ENCODE measurements around the gene KCTD21. TPM values are rescaled to one million over a fixed set of nuclear protein-coding genes. Genes with fewer than 3 reads are reported as not detected.

Gene KCTD21

GRCh38 chr11:78145511-78146025 lies 42.9 kb downstream of the KCTD21 start:
- H3K27me3 ChIP-seq (ENCODE audit: control insufficient read depth, insufficient read depth, low read length): no peaks in the 10 kb centered on the region
- no peak overlapping the region for H3K4me2 ChIP-seq (ENCODE audit: low read length)
- H3K4me1 ChIP-seq (ENCODE audit: control insufficient read depth, insufficient read depth, low read length): peaks cover 2% of the 10 kb centered on the region
- H3K9ac ChIP-seq (ENCODE audit: low read depth, low read length): no peak overlapping the region
- H3K36me3 ChIP-seq (ENCODE audit: insufficient read depth, low read length): no peaks in the 10 kb centered on the region
- no peaks in the 10 kb centered on the region for H3K9me3 ChIP-seq (replicated peaks; ENCODE audit: low read length)
- H3K4me3 ChIP-seq (ENCODE audit: low read length): no peak overlapping the region

GRCh38 chr11:78140392-78141077 lies 47.9 kb downstream of the KCTD21 start:
- peak overlapping the region; percentile 94 for H3K4me2 ChIP-seq (ENCODE audit: low read length)
- H3K9me3 ChIP-seq (replicated peaks; ENCODE audit: low read length): no peaks in the 10 kb centered on the region
- H3K36me3 ChIP-seq (ENCODE audit: insufficient read depth, low read length): peaks cover 5% of the 10 kb centered on the region
- H3K4me3 ChIP-seq (ENCODE audit: low read length): peak overlapping the region; percentile 91
- no peaks in the 10 kb centered on the region for H3K27me3 ChIP-seq (ENCODE audit: control insufficient read depth, insufficient read depth, low read length)
- H3K4me1 ChIP-seq (ENCODE audit: control insufficient read depth, insufficient read depth, low read length): peaks cover 13% of the 10 kb centered on the region
- H3K9ac ChIP-seq (ENCODE audit: low read depth, low read length): peak overlapping the region; percentile 95

- Histone ChIP-seq H3K9me3 (replicated peaks; ENCODE audit: low read length) (no peaks in the 10 kb centered on the region), H3K9ac (ENCODE audit: low read depth, low read length) (peak within 1 kb of the TSS; percentile 95), H3K27me3 (ENCODE audit: control insufficient read depth, insufficient read depth, low read length) (no peaks in the 10 kb centered on the region), H3K36me3 (ENCODE audit: insufficient read depth, low read length) (peaks cover 10% of the 10 kb centered on the region), H3K4me2 (ENCODE audit: low read length) (peak within 1 kb of the TSS; percentile 94), H3K4me1 (ENCODE audit: control insufficient read depth, insufficient read depth, low read length) (peaks cover 13% of the 10 kb centered on the region), H3K4me3 (ENCODE audit: low read length) (peak within 1 kb of the TSS; percentile 91)
These were observed 48.7 kb downstream of the KCTD21 start, which contains the start of gene ALG8 for GRCh38 chr11:78139422-78140391. Gene ALG8 (minus strand): TSS chr11:78139626. CDS start chr11:78139588, 38 bp downstream.

- peak overlapping the region; percentile 95 for H3K9ac ChIP-seq (ENCODE audit: low read depth, low read length)
- peak overlapping the region; percentile 91 for H3K4me3 ChIP-seq (ENCODE audit: low read length)
- H3K27me3 ChIP-seq (ENCODE audit: control insufficient read depth, insufficient read depth, low read length): no peaks in the 10 kb centered on the region
- H3K4me2 ChIP-seq (ENCODE audit: low read length): peak overlapping the region; percentile 94
- peaks cover 13% of the 10 kb centered on the region for H3K4me1 ChIP-seq (ENCODE audit: control insufficient read depth, insufficient read depth, low read length)
- H3K9me3 ChIP-seq (replicated peaks; ENCODE audit: low read length): no peaks in the 10 kb centered on the region
- H3K36me3 ChIP-seq (ENCODE audit: insufficient read depth, low read length): peaks cover 12% of the 10 kb centered on the region
These were observed 49.6 kb downstream of the KCTD21 start for GRCh38 chr11:78138694-78139421.

GRCh38 chr11:78138291-78138690 lies 50.1 kb downstream of the KCTD21 start:
- H3K36me3 ChIP-seq (ENCODE audit: insufficient read depth, low read length): peaks cover 12% of the 10 kb centered on the region
- H3K4me2 ChIP-seq (ENCODE audit: low read length): peak overlapping the region; percentile 94
- peaks cover 13% of the 10 kb centered on the region for H3K4me1 ChIP-seq (ENCODE audit: control insufficient read depth, insufficient read depth, low read length)
- no peaks in the 10 kb centered on the region for H3K9me3 ChIP-seq (replicated peaks; ENCODE audit: low read length)
- H3K9ac ChIP-seq (ENCODE audit: low read depth, low read length): no peak overlapping the region
- peak overlapping the region; percentile 91 for H3K4me3 ChIP-seq (ENCODE audit: low read length)
- no peaks in the 10 kb centered on the region for H3K27me3 ChIP-seq (ENCODE audit: control insufficient read depth, insufficient read depth, low read length)

GRCh38 chr11:78132475-78132874 lies 56.0 kb downstream of the KCTD21 start:
- H3K27me3 ChIP-seq (ENCODE audit: control insufficient read depth, insufficient read depth, low read length): no peaks in the 10 kb centered on the region
- H3K36me3 ChIP-seq (ENCODE audit: insufficient read depth, low read length): peaks cover 12% of the 10 kb centered on the region
- no peak overlapping the region for H3K4me2 ChIP-seq (ENCODE audit: low read length)
- no peaks in the 10 kb centered on the region for H3K4me1 ChIP-seq (ENCODE audit: control insufficient read depth, insufficient read depth, low read length)
- H3K4me3 ChIP-seq (ENCODE audit: low read length): no peak overlapping the region
- H3K9me3 ChIP-seq (replicated peaks; ENCODE audit: low read length): no peaks in the 10 kb centered on the region
- H3K9ac ChIP-seq (ENCODE audit: low read depth, low read length): no peak overlapping the region

GRCh38 chr11:78131956-78132355 lies 56.5 kb downstream of the KCTD21 start:
- Histone ChIP-seq H3K9me3 (replicated peaks; ENCODE audit: low read length) (no peaks in the 10 kb centered on the region), H3K36me3 (ENCODE audit: insufficient read depth, low read length) (peaks cover 12% of the 10 kb centered on the region), H3K27me3 (ENCODE audit: control insufficient read depth, insufficient read depth, low read length) (no peaks in the 10 kb centered on the region), H3K4me2 (ENCODE audit: low read length) (no peak overlapping the region), H3K4me1 (ENCODE audit: control insufficient read depth, insufficient read depth, low read length) (no peaks in the 10 kb centered on the region), H3K9ac (ENCODE audit: low read depth, low read length) (no peak overlapping the region), H3K4me3 (ENCODE audit: low read length) (no peak overlapping the region)

GRCh38 chr11:78127403-78127802 lies 61.0 kb downstream of the KCTD21 start:
- Histone ChIP-seq H3K4me1 (ENCODE audit: control insufficient read depth, insufficient read depth, low read length) (no peaks in the 10 kb centered on the region), H3K36me3 (ENCODE audit: insufficient read depth, low read length) (peaks cover 10% of the 10 kb centered on the region), H3K4me3 (ENCODE audit: low read length) (no peak overlapping the region), H3K9me3 (replicated peaks; ENCODE audit: low read length) (no peaks in the 10 kb centered on the region), H3K27me3 (ENCODE audit: control insufficient read depth, insufficient read depth, low read length) (no peaks in the 10 kb centered on the region), H3K4me2 (ENCODE audit: low read length) (no peak overlapping the region), H3K9ac (ENCODE audit: low read depth, low read length) (no peak overlapping the region)

Small RNAs within 50 kb of the gene (small RNA-seq; reads per million reads assigned to genes)
- gene RNU6-126P: not detected

Data from skeletal muscle satellite cell (primary cell).